HG03039 (cell line): ENCODE data around the gene IGF2BP1.
"Not testable (repeated sequence)": the region's sequence is repeated elsewhere in the genome, so short reads cannot be mapped to it uniquely, and the experiment has no call there.

ENCODE experiments used
- ATAC-seq: cut with Tn5 transposase; IDR thresholded peaks from one replicate; pipeline ENCODE4 v1.9.1; 2021; ENCODE audit warnings: mild to moderate bottlenecking, moderate library complexity; ENCODE audit not compliant: unreplicated experiment

Gene IGF2BP1

GRCh38 chr17:49051269-49051668 lies 54.1 kb downstream of the IGF2BP1 start:
- ATAC-seq = no peak

GRCh38 chr17:49053171-49053829 lies 56.1 kb downstream of the IGF2BP1 start:
- no peak for ATAC-seq

GRCh38 chr17:49054342-49055092 lies 57.3 kb downstream of the IGF2BP1 start:
- ATAC-seq = no peak

GRCh38 chr17:49055181-49055927 lies 58.2 kb downstream of the IGF2BP1 start:
- ATAC-seq = no peak

GRCh38 chr17:49061524-49061943 lies 64.3 kb downstream of the IGF2BP1 start:
- no peak for ATAC-seq

GRCh38 chr17:49063652-49064051 lies 66.5 kb downstream of the IGF2BP1 start:
- no peak for ATAC-seq

GRCh38 chr17:49067163-49067562 lies 70.0 kb downstream of the IGF2BP1 start:
- no peak for ATAC-seq

- no peak for ATAC-seq
Measured at GRCh38 chr17:49069585-49070273, 72.5 kb downstream of the IGF2BP1 start.

GRCh38 chr17:49071106-49071505 lies 73.9 kb downstream of the IGF2BP1 start:
- no peak for ATAC-seq

- no peak for ATAC-seq
Measured at GRCh38 chr17:49074851-49075540, 77.8 kb downstream of the IGF2BP1 start.

- no peak for ATAC-seq
Measured at GRCh38 chr17:49076573-49077384, 79.6 kb downstream of the IGF2BP1 start.

GRCh38 chr17:49078248-49078647 lies 81.1 kb downstream of the IGF2BP1 start:
- ATAC-seq = no peak

- no peak for ATAC-seq
Measured at GRCh38 chr17:49079840-49080663, 82.9 kb downstream of the IGF2BP1 start.

GRCh38 chr17:49082231-49082630 lies 85.0 kb downstream of the IGF2BP1 start:
- ATAC-seq = no peak

GRCh38 chr17:49085046-49085445 lies 87.9 kb downstream of the IGF2BP1 start:
- not testable (repeated sequence) for ATAC-seq

- no peak for ATAC-seq
Measured at GRCh38 chr17:49085565-49086315, 88.6 kb downstream of the IGF2BP1 start.

- no peak for ATAC-seq
Measured at GRCh38 chr17:49086316-49086605, 89.1 kb downstream of the IGF2BP1 start.

- ATAC-seq = no peak
Measured at GRCh38 chr17:49086649-49087048, 89.5 kb downstream of the IGF2BP1 start.
